PC-9 (cell line): Measurements from ENCODE around the gene COL5A1. TPM values are rescaled to one million over a fixed set of nuclear protein-coding genes. Genes with fewer than 3 reads are reported as not detected.

Experiments
- BruUV-seq: library from RNA; stranded (reverse); fragments of 400-500 nt; replicated peaks from 2 replicates; lab custom pipeline; 2021; lab: Mats Ljungman, UMichigan
- CTCF ChIA-PET: fragments of 300-600 bp; sonication (Branson Sonifier 250); formaldehyde crosslinking; loops from one replicate; lab custom pipeline; 2022; ENCODE audit warnings: antibody characterized with exemption; lab: Charles Lee
- POLR2A ChIA-PET: fragments of 300-600 bp; sonication (Branson Sonifier 250); formaldehyde crosslinking; loops from one replicate; lab custom pipeline; 2022; ENCODE audit warnings: antibody characterized with exemption; ENCODE audit not compliant: unreplicated experiment; lab: Charles Lee
- DNase-seq, 2 experiments: peaks; one replicate each; pipeline versions ENCODE4 v3.0.0 to v3.0.0-alpha.2; 2015 to 2022; ENCODE audit warnings: mixed read lengths in 1 of 2
- H2AFZ ChIP-seq: fragments of 200-600 bp; sonication (generic); 2 replicates; pipeline ENCODE4 v1.8.1; 2017; ENCODE audit warnings: antibody characterized with exemption
- H3F3A ChIP-seq: fragments of 200-600 bp; sonication (generic); 2 replicates; pipeline ENCODE4 v1.8.1; 2017; ENCODE audit warnings: antibody characterized with exemption, mild to moderate bottlenecking, low read depth; ENCODE audit not compliant: insufficient read depth
- H3K27ac ChIP-seq: fragments of 200-600 bp; sonication (generic); 2 replicates; pipeline ENCODE4 v1.6.1; 2016; ENCODE audit warnings: mixed run types
- H3K27me3 ChIP-seq: fragments of 200-600 bp; sonication (generic); 2 replicates; pipeline ENCODE4 v1.6.1; 2016; ENCODE audit warnings: low read depth, mixed run types; ENCODE audit not compliant: insufficient read depth
- H3K36me3 ChIP-seq: fragments of 200-600 bp; sonication (generic); 2 replicates; pipeline ENCODE4 v1.6.1; 2016; ENCODE audit warnings: low read depth, mixed run types
- H3K4me1 ChIP-seq: fragments of 200-600 bp; sonication (generic); replicated peaks from 2 replicates; pipeline ENCODE4 v1.6.1; 2016; ENCODE audit warnings: mixed run types; ENCODE audit not compliant: insufficient read depth
- H3K4me2 ChIP-seq: fragments of 200-600 bp; sonication (generic); 2 replicates; pipeline ENCODE4 v1.6.1; 2017; ENCODE audit warnings: mixed run types
- H3K4me3 ChIP-seq: fragments of 200-600 bp; sonication (generic); 2 replicates; pipeline ENCODE4 v1.6.1; 2016; ENCODE audit warnings: mixed run types
- H3K79me2 ChIP-seq: fragments of 200-600 bp; sonication (generic); 2 replicates; pipeline ENCODE4 v1.6.1; 2017; ENCODE audit warnings: low read depth, mixed run types
- H3K9me2 ChIP-seq: fragments of 200-600 bp; sonication (generic); 2 replicates; pipeline ENCODE4 v1.8.1; 2017; ENCODE audit warnings: mild to moderate bottlenecking; ENCODE audit not compliant: insufficient read depth
- H3K9me3 ChIP-seq: fragments of 200-600 bp; sonication (generic); 2 replicates; pipeline ENCODE4 v1.8.1; 2016; ENCODE audit warnings: low read depth; ENCODE audit not compliant: insufficient read depth
- H4K20me1 ChIP-seq: fragments of 200-600 bp; sonication (generic); 2 replicates; pipeline ENCODE4 v1.8.1; 2017; ENCODE audit not compliant: insufficient read depth
- EZH2 ChIP-seq: fragments of 200-600 bp; sonication (generic); IDR thresholded peaks from 2 replicates; pipeline ENCODE4 v1.8.0; 2017; ENCODE audit warnings: antibody characterized with exemption, low read depth
- intact Hi-C: fragments of 100-400 bp; cut with micrococcal nuclease; formaldehyde crosslinking; loops from one replicate; pipeline ENCODE4 v1.10.0; 2022; ENCODE audit not compliant: unreplicated experiment
- total RNA-seq: library from RNA; stranded (reverse); gene quantifications from 2 replicates; pipeline ENCODE4 v1.2.3, GENCODE V29; 2021
- TF ChIP-seq, protein P1 (sequence below): fragments of 200-600 bp; sonication (generic); conservative IDR thresholded peaks from 2 replicates; pipeline ENCODE4 v1.6.1; 2017; ENCODE audit warnings: mixed run types, antibody characterized with exemption, mild to moderate bottlenecking, moderate library complexity

Gene COL5A1
- total RNA-seq, 1 experiment from 2014 or later, result 15.2 TPM

DNA sequence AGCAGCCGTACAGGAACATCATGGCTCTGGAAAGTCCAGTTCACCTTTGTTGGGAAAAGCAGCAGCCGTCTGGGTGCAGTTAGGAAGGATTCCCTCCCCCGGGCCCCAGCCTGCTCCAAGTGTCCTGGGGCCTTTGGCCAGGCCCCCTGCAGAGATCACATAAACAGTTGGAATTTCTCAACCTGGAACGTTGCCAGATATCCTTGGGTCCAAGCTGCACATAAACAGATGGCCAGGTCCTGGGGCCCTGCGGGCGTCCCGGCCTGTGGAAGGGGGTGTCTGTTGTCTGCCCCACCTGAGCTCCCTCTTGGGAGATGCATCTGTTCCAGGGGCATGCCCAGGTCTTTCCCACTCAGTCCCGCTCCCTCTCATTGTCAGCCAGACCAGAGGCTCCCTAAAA, 92.7 kb downstream of the COL5A1 start:
- H3K9me3 ChIP-seq, result no peaks in the 10 kb centered on the region
- H3K4me1 ChIP-seq, result no peaks in the 10 kb centered on the region
- H3K27ac ChIP-seq, result no peak overlapping the region
- H3K36me3 ChIP-seq, result no peaks in the 10 kb centered on the region
- H3K79me2 ChIP-seq, result no peaks in the 10 kb centered on the region
- H2AFZ ChIP-seq, result no peak overlapping the region
- ChIA-PET POLR2A (no interaction called here), CTCF (no interaction called here)
- peaks cover 65% of the 10 kb centered on the region for H3K27me3 ChIP-seq
- no peak for TF ChIP-seq EZH2
- TF ChIP-seq, protein P1, sequence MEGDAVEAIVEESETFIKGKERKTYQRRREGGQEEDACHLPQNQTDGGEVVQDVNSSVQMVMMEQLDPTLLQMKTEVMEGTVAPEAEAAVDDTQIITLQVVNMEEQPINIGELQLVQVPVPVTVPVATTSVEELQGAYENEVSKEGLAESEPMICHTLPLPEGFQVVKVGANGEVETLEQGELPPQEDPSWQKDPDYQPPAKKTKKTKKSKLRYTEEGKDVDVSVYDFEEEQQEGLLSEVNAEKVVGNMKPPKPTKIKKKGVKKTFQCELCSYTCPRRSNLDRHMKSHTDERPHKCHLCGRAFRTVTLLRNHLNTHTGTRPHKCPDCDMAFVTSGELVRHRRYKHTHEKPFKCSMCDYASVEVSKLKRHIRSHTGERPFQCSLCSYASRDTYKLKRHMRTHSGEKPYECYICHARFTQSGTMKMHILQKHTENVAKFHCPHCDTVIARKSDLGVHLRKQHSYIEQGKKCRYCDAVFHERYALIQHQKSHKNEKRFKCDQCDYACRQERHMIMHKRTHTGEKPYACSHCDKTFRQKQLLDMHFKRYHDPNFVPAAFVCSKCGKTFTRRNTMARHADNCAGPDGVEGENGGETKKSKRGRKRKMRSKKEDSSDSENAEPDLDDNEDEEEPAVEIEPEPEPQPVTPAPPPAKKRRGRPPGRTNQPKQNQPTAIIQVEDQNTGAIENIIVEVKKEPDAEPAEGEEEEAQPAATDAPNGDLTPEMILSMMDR, result no peak
- H3K4me3 ChIP-seq, result no peak overlapping the region
- H3K4me2 ChIP-seq, result no peak overlapping the region
- intact Hi-C loops, result no loop called here
- H3K9me2 ChIP-seq, result no peaks in the 10 kb centered on the region
- no peaks in the 10 kb centered on the region for H4K20me1 ChIP-seq
- no peaks in the 10 kb centered on the region for H3F3A ChIP-seq
- DNase-seq, result no peak
- BruUV-seq, result no TSS peak

DNA sequence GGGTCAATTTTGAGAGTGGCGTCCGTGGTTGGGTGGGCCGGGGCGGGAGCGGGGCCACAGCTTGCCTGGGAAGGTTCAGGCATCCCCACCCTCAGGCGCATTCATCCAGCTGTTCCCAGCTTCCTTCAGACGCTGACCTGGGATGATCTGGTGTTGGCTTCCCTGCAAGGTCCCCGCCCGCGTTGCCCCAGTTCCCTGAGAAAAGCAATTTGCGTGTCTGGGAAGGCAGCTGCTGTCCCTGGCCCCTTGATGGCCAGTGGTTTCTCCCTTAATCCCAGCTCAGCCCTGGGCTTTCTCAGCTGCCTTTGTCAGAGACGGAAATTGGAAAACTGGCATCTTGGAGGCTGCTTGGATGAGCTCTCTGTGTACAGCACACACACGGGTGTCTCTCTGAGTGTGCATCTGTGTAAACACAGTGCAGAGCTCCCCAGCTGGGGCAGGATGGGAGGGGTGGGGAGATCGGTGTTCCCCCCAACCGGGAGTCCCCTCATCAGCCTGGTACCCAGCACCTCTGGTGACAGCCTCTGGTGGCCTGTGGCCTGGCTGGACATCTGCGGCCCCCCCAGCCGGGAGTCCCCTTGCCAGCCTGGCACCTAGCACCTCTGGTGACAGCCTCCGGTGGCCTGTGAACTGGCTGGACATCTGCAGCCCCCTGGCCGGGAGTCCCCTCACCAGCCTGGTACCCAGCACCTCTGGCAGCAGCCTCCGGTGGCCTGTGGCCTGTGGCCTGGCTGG, 94.0 kb downstream of the COL5A1 start:
- no peak overlapping the region for H3K27ac ChIP-seq
- no peak for DNase-seq
- BruUV-seq, result no TSS peak
- no peaks in the 10 kb centered on the region for H3F3A ChIP-seq
- H3K27me3 ChIP-seq, result peaks cover 79% of the 10 kb centered on the region
- H3K4me2 ChIP-seq, result no peak overlapping the region
- H4K20me1 ChIP-seq, result no peaks in the 10 kb centered on the region
- H3K9me3 ChIP-seq, result no peaks in the 10 kb centered on the region
- POLR2A ChIA-PET, result interaction anchor here (0.5 kb wide), 1 partner anchor 233 kb away, joined by 11 read pairs; no protein-coding TSS in a partner anchor
- no peaks in the 10 kb centered on the region for H3K36me3 ChIP-seq
- no peak for TF ChIP-seq EZH2
- TF ChIP-seq, protein P1, result no peak
- no peaks in the 10 kb centered on the region for H3K4me1 ChIP-seq
- no peak overlapping the region for H2AFZ ChIP-seq
- no peaks in the 10 kb centered on the region for H3K79me2 ChIP-seq
- no peak overlapping the region for H3K4me3 ChIP-seq
- CTCF ChIA-PET, result no interaction called here
- H3K9me2 ChIP-seq, result no peaks in the 10 kb centered on the region
- intact Hi-C loops, result no loop called here

DNA sequence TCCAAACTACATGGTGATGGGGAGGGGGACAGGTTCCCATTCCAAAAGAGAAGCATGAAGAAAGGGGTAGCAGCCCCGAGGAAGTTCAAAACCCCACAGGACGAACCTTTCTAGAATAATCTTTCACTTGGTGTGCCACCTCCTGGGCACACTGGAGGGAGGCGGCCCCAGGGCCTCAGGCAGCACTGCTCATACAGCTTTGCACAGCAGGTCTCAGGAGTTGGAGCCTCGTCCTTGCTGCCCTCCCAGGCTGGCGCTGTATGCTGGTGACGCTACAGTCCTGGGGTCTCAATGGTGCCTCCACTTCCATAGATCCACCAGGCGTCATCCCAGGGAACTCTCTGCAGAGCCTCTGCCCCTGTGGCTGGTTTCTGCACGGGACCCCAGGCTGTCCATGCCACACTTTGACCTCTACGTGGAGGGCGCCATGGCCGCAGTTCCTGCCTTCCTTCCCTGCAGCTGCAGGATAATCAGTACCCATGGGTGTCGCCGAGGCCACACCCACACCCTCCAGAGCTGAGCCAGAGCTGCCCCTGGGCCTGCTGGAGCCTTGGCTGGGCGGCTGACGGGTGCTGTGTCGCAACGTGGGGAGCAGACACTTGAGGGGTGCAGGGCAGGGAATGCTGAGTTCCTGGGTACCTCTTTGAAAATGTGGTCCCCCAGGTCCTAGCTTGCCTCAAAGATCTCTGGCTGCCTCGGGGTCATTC, 95.3 kb downstream of the COL5A1 start:
- no TSS peak for BruUV-seq

More for the DNA sequence above, 95.3 kb downstream of the COL5A1 start:
- Histone ChIP-seq H3K27me3 (peaks cover 83% of the 10 kb centered on the region), H3K4me3 (no peak overlapping the region), H3F3A (no peaks in the 10 kb centered on the region), H3K9me2 (no peaks in the 10 kb centered on the region), H3K4me2 (no peak overlapping the region), H3K4me1 (no peaks in the 10 kb centered on the region), H3K36me3 (no peaks in the 10 kb centered on the region), H4K20me1 (no peaks in the 10 kb centered on the region), H3K79me2 (no peaks in the 10 kb centered on the region), H3K27ac (no peak overlapping the region), H2AFZ (no peak overlapping the region), H3K9me3 (no peaks in the 10 kb centered on the region)
- no peak for DNase-seq
- TF ChIP-seq EZH2, result no peak
- TF ChIP-seq, protein P1, result no peak
- intact Hi-C loops, result no loop called here
- CTCF ChIA-PET, result no interaction called here
- POLR2A ChIA-PET, result no interaction called here
